NAMALWA (cell line): ENCODE data around the gene HTR6.

Source experiments
- DNase-seq: peaks from one replicate; pipeline ENCODE4 v3.0.0-alpha.2; 2015; ENCODE audit warnings: low spot score

The HTR6 gene

DNA sequence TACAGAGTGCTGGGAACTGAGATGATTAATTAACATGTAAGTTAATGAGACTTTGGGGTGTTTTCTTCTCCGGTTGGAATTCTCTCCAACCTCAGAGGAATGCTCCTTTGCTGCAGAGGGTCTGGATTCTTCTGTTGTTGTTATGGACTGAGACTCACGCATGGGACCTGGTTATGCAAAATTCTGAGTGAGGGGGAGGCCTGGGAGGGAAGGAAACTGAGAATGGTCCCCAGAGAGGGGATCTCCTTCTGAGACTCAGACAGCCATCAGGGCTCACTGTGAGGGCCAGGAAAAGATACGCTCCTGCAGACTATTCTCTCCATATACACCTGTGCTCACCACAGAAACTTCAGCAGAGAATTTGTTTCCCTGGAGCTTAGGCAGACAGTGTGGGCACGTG lies 56.3 kb downstream of the HTR6 start:
- DNase-seq = no peak

DNA sequence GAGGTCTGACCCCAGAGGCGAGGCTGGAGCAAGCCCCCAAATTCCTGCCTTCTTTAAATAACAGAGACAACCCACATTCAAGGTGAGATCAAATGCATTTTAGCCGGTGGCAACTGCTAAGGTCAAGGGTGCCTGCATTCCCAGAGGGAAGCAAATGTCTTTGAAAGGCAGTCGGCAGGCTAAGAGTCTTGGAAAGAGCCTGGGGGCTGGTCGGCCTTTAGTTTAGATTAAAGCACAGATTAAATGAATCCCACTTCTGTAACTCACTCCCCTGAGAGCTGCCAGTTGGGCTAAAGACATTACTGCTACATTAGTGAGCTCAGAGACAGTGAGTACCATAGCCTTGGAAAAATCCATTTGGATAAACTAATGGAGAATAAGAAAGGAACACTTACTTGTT lies 59.2 kb downstream of the HTR6 start:
- DNase-seq = no peak

DNA sequence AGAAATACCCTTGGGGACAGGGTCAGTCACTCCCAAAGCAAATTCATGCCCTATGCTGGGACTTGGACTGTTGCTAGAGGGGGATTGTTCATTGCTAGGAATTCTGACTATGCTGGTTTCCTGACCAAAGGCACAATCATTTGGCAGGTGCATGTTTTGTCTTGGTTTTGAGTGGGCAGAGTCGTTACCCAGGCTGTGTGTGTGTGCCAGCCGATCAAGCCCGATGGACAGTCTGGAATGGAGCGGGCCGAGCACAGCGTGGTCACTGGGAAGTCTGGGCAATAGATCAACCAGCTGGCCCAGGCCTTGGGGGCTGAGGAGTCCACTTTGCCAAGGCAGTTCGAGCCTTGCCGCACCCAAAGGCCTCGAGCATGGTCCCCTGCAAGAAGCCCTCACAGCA lies 60.9 kb downstream of the HTR6 start:
- no peak for DNase-seq

DNA sequence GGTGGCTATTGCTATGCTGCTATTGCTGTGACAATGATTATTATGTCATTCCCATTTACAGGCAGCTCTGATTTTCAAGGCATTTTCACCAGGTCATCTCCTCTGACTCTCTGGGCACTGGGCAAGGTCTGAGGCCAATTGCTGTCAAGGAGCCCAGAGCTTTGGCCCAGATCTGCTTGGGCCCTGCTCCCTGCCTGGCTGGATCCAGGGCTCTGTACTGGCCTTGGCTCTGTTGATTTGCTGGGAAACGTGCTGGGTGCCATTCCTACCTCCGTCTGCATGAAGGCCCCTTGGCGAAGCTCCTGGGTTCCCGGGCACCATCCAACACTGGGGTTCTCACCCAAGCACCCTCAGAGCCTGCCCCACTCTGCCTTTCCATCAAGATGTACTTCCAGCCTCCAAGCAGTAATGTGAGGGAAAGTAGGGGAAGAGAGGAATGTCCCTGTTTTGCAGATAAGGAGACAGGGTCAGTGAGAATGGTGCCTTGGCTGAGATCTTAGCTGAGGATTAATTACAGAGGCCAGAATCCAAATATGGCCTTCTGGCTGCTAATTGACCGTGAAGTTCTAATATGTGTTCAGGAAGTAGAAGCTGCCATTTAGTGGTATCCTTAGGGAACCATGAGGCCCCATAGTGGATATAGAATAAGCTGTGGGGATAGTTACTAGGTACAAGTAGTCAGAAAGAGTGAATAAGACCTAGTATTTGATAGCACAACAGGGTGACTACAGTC lies 63.9 kb downstream of the HTR6 start:
- DNase-seq = no peak

DNA sequence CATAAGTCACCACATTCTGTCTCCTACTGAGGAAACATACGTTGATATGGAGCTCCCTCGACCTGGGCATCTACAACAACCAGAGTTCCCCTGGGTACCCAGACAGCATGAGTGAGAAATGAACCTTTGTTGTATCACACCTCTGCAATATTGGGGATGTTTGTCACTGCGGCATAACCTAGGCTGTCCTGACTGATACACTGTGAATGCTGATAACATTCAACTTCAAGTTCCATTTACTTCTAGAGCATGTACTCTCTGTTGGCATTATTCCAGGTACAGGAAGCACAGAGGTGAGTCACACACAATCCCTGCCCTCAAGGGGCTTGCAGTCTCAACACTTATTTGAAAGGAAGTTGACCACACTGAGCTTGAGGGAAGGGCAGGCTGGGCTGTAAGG lies 65.6 kb downstream of the HTR6 start:
- DNase-seq = no peak
